DMS 273 (cell line): ENCODE measurements around the gene A3GALT2.

Experiments
- DNase-seq: peaks from one replicate; lab custom pipeline; 2025; ENCODE audit not compliant: unreplicated experiment; lab: John Stamatoyannopoulos, UW

The A3GALT2 gene

GRCh38 chr1:33257207-33257771, 63.6 kb downstream of the A3GALT2 start:
- DNase-seq: peak; percentile 52
